KMS-11 (cell line): ENCODE data around the gene FALEC.

Experiments
- H2AFZ ChIP-seq: fragments of 200-600 bp; sonication (generic); 2 replicates; pipeline ENCODE4 v1.6.1; 2016; ENCODE audit warnings: antibody characterized with exemption, mixed run types, low read depth
- H3K27ac ChIP-seq: fragments of 200-600 bp; sonication (generic); 2 replicates; pipeline ENCODE4 v1.6.1; 2016; ENCODE audit warnings: mild to moderate bottlenecking, mixed run types
- H3K27me3 ChIP-seq: fragments of 200-600 bp; sonication (generic); 2 replicates; pipeline ENCODE4 v1.6.1; 2017; ENCODE audit warnings: mild to moderate bottlenecking, low read depth, mixed run types, moderate library complexity; ENCODE audit not compliant: insufficient read depth
- H3K36me3 ChIP-seq: fragments of 200-600 bp; sonication (generic); 2 replicates; pipeline ENCODE4 v1.6.1; 2017; ENCODE audit warnings: mild to moderate bottlenecking, mixed run types; ENCODE audit not compliant: insufficient read depth
- H3K4me1 ChIP-seq: fragments of 200-600 bp; sonication (generic); 2 replicates; pipeline ENCODE4 v1.6.1; 2016; ENCODE audit warnings: mild to moderate bottlenecking, low read depth, mixed run types; ENCODE audit not compliant: poor library complexity, severe bottlenecking
- H3K4me2 ChIP-seq: fragments of 200-600 bp; sonication (generic); 2 replicates; pipeline ENCODE4 v1.7.0; 2016; ENCODE audit warnings: mild to moderate bottlenecking, mixed run types
- H3K4me3 ChIP-seq: fragments of 200-600 bp; sonication (generic); IDR thresholded peaks from 2 replicates; pipeline ENCODE4 v1.6.1; 2017; ENCODE audit warnings: low read depth, low read length, mixed read lengths; ENCODE audit not compliant: insufficient read depth
- H3K79me2 ChIP-seq: fragments of 200-600 bp; sonication (generic); 2 replicates; pipeline ENCODE4 v1.6.1; 2016; ENCODE audit warnings: low read depth, mixed run types; ENCODE audit not compliant: insufficient read depth
- H3K9ac ChIP-seq: fragments of 200-600 bp; sonication (generic); 2 replicates; pipeline ENCODE4 v1.6.1; 2016; ENCODE audit warnings: mild to moderate bottlenecking, mixed run types
- H4K20me1 ChIP-seq: fragments of 200-600 bp; sonication (generic); 2 replicates; pipeline ENCODE4 v1.6.1; 2016; ENCODE audit warnings: mild to moderate bottlenecking, mixed run types; ENCODE audit not compliant: insufficient read depth
- CTCF ChIP-seq: fragments of 200-600 bp; sonication (generic); conservative IDR thresholded peaks from 2 replicates; pipeline ENCODE4 v1.6.1; 2017; ENCODE audit warnings: low read depth, mild to moderate bottlenecking, antibody characterized with exemption, low read length, moderate library complexity, mixed read lengths

FALEC gene

DNA sequence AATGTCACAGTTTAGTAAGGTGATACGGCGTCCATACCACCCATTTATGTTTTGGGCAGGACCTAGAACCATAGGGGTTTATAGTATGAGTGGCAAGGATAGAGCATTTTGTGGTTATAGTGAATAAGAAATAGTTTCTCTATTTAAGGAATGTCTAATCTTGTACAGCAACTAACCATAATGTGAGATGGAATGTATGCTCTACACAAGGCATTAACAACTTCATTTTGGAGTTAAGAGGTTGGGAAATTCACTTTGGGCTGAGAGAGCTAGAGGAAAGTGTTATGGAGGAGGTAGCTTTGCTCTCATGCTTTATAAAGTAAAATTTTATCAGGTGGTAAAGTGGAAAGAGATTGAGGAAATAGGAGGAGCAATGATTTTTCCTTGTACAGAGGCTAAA, 66.8 kb downstream of the FALEC start:
- Histone ChIP-seq H3K27me3 (no peaks in the 10 kb centered on the region), H2AFZ (no peak overlapping the region), H3K4me2 (no peak overlapping the region), H4K20me1 (peaks cover 16% of the 10 kb centered on the region), H3K9ac (no peak overlapping the region), H3K36me3 (peaks cover 10% of the 10 kb centered on the region; the same call in 1 of the 2 replicates), H3K4me1 (peaks cover 16% of the 10 kb centered on the region), H3K79me2 (peaks cover 26% of the 10 kb centered on the region), H3K4me3 (no peak overlapping the region), H3K27ac (no peak overlapping the region)
- no peak for TF ChIP-seq CTCF
